M059J (cell line): ENCODE measurements around the gene CDYL2. TPM values are rescaled to one million over a fixed set of nuclear protein-coding genes. Genes with fewer than 3 reads are reported as not detected.
"Not testable (repeated sequence)": the region's sequence is repeated elsewhere in the genome, so short reads cannot be mapped to it uniquely, and the experiment has no call there.

Source experiments
- DNase-seq: peaks from one replicate; pipeline ENCODE4 v3.0.0-alpha.2; 2012; ENCODE audit warnings: low read depth
- total RNA-seq: library from RNA; depleted of rRNA; stranded (reverse); fragments of >200 nt; shearing (Covaris generic); gene quantifications from 2 replicates; pipeline ENCODE4 v1.2.3, GENCODE V29; 2014

Gene CDYL2
- total RNA-seq, 1 experiment from 2014 or later: 10.1 TPM

- no peak for DNase-seq
Observed at GRCh38 chr16:80807906-80808305, 3.5 kb upstream of the CDYL2 start.

DNA sequence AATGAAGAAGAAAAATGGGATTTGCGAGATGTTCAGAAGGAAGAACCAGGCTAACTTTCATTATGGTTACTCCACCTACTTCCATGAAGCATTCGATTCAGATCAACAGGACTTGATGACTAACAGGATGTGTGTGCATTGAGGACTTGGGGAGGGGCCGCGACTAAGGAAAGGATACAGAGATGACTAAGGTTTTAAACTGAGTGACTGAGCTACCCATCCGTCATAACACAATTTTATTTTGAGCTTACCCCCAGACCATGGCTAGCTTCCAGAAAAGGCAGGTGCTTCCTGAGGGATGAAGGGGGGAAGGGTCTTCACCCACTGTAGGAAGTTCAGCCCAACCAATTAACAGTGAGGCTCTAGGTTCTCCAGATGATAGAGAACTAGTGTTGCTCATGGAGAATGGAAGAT lies 2.5 kb upstream of the CDYL2 start:
- peak; percentile 86 for DNase-seq

DNA sequence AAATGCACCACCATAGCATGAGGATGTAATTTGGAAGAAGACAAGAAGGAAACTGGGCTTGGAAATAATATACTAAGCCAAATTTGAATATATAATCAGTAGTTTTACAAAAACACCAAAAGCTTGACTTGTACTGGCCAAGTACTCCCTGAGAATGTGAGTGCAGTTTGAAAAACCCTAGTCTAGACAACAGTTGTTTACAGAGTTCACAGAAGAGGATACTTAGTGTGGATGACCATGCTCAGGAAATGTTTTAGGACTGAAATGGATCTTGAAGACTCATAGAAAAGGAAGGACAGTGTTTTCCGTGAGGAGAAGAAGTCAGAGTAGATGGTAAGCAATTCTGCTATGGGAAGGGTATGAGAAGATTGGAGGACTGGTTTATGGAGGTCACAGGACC lies 1.9 kb upstream of the CDYL2 start:
- no peak for DNase-seq

- DNase-seq: peak; percentile 30
Observed at GRCh38 chr16:80804056-80804525, 307 bp downstream of the CDYL2 start.

- peak; percentile 30 for DNase-seq
Observed at GRCh38 chr16:80803339-80804055, 901 bp downstream of the CDYL2 start.

GRCh38 chr16:80802902-80803301 lies 1.5 kb downstream of the CDYL2 start:
- DNase-seq: no peak

- DNase-seq: no peak
Observed at GRCh38 chr16:80802138-80802537, 2.3 kb downstream of the CDYL2 start.

- DNase-seq: no peak
Observed at GRCh38 chr16:80794071-80794470, 10.3 kb downstream of the CDYL2 start.

DNA sequence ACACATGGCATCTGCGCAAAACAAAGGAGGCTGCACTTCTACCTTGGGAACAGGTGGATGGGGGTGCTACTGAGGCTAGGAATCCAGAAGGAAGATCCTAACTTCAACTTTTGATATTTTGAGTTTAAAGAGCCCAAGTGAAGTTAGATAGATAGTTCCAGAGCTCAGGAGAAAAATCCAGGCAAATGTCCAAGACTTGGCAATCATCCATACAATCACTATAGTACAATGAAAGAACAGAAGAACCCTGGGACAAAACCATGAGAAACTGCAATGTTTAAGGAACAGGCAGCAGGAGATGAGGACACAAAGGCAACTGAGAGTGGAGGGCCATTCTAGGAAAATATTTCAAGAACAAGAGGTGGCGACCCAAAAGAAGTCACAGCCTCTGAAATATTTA lies 12.4 kb downstream of the CDYL2 start:
- DNase-seq: no peak

- no peak for DNase-seq
Observed at GRCh38 chr16:80791411-80791810, 13.0 kb downstream of the CDYL2 start.

- no peak for DNase-seq
Observed at GRCh38 chr16:80790751-80791150, 13.6 kb downstream of the CDYL2 start.

GRCh38 chr16:80788027-80788426 lies 16.4 kb downstream of the CDYL2 start:
- DNase-seq: peak; percentile 57

GRCh38 chr16:80786561-80786960 lies 17.8 kb downstream of the CDYL2 start:
- DNase-seq: not testable (repeated sequence)

DNA sequence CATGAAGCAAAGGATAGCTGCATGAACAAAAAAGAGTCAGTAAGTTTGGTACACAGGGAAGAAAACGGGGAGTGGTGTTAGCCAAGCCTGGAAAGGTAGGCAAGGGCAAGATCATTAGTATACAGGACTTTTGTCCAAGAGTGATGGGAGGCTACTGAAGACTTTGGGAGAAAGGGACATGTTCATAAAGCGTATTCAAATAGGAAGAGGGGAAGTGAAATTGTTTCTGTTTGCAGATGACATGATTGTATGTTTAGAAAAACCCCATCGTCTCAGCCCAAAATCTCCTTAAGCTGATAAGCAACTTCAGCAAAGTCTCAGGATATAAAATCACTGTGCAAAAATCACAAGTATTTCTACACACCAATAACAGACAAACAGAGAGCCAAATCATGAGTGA lies 19.4 kb downstream of the CDYL2 start:
- no peak for DNase-seq

- DNase-seq: peak; percentile 39
Observed at GRCh38 chr16:80778703-80779102, 25.7 kb downstream of the CDYL2 start.

DNA sequence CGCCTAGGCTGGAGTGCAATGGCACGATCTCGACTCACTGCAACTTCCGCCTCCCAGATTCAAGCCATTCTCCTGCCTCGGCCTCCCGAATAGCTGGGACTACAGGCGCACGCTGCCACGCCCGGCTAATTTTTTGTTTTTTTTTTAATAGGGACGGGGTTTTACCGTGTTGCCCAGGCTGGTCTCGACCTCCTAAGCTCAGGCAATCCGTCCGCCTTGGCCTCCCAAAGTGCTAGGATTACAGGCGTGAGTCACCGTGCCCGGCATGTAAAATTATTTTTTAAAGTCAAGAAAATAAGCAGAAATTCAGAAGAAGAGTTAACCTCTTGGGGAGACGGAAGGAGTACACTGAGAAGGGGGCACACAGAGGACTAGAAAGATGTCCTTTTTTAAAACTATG lies 27.5 kb downstream of the CDYL2 start:
- peak; percentile 65 for DNase-seq

- DNase-seq: no peak
Observed at GRCh38 chr16:80775450-80775849, 28.9 kb downstream of the CDYL2 start.

- DNase-seq: no peak
Observed at GRCh38 chr16:80766798-80767197, 37.6 kb downstream of the CDYL2 start.

DNA sequence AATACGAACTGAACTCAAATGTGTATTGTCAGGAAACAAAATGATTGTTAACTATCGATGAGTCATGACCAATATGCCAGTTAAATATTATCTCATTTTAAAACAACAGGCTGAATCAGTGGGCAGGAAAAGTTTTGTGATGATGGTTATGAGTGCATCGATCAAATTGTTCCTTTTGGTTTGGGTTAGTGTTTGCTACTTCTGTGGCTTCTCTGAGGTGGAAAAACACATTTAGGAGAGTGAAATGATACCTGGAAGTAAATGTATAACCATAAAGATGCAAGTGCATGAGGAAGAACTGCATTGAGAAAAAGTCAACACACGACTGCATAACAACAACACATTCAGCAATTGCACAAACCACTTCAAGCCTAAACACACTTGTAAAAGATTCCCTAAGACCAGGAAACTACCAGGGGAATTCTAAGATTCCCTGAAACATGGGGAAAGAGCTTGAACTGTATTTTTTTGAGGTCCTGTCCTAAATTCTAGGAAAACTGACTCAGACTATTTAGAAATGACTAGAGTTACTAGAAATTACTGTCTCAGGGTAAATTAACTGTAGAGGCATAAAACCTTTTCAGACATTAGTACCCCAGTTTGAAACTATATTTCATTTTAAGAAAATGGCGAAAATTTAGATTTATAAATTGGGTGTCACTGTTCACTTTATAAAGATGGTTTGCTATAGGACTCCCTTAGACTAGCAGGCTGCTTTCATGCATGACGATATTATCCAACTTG lies 44.8 kb downstream of the CDYL2 start:
- no peak for DNase-seq

DNA sequence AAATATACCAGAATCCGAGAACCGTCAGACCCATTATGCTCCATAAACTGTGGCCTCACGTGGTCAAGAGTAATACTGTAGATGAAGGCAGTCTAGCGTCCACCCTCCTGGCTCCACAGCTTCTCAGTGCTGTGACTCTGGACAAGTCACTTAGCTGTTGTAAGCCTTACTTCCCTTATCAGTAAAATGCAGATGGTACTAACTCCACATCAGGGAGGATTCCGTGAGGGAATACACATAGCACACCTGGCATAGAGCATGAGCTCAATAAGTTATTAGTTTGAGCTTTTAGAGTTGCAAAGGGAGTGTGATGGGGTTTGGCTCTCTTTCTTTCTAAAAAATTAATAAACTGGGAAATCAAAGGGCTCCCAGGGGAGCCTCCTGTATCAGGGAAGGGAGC lies 49.9 kb downstream of the CDYL2 start:
- no peak for DNase-seq

DNA sequence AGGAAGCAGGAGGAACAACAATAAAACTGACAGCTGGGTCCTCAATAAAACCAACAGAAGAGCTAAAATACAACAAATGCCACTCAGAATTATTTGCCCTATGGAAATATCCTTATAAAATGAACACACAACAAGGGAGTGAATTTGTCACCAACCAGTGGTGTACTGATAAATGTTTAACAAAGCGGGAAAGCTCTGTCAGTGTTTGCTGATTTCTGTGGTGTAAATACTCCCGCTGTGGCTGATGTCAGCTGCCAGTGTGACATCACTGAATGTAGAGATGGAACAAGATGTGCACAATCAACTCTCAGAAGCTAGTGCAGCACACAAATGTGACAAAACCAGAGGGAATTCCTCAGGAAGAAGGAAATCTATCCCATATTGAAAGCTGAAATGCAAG lies 51.9 kb downstream of the CDYL2 start:
- no peak for DNase-seq

DNA sequence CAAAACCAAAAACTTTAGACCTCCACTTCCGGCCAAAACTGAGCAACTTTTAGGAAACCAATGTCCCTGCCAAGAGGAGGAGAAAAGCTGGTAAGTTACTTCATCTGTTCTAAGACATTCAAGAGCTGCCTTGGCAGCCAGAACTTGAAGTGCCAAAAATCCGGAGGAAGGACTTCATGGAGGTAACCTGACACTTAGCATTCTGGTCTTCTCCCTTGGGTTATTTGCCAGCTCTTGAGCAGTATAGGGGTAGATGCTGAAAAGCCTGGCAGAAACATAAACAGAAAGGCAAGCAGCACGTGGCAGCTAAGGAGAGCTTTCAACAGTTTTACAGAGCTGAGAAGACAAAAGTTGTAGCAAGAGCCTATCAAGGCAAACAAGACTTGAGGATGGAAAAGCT lies 53.2 kb downstream of the CDYL2 start:
- DNase-seq: peak; percentile 87

GRCh38 chr16:80746231-80746630 lies 58.2 kb downstream of the CDYL2 start:
- no peak for DNase-seq
